ENCODE measurements around the gene EZH2. TPM values are rescaled to one million over a fixed set of nuclear protein-coding genes. Genes with fewer than 3 reads are reported as not detected.

The EZH2 gene
- total RNA-seq, 1 experiment from 2014 or later = 48.1 TPM

GRCh38 chr7:148911626-148912025 is 27.5 kb upstream of the EZH2 start:
- Mint-ChIP-seq H3K27ac (ENCODE audit: low read depth, unreplicated experiment) (no peak overlapping the region), H3K4me1 (ENCODE audit: insufficient read depth, unreplicated experiment) (peaks cover 10% of the 10 kb centered on the region), H3K9me3 (ENCODE audit: unreplicated experiment) (no peaks in the 10 kb centered on the region), H3K36me3 (ENCODE audit: insufficient read depth, unreplicated experiment) (no peaks in the 10 kb centered on the region), H3K4me3 (ENCODE audit: unreplicated experiment) (no peak overlapping the region), H3K27me3 (ENCODE audit: insufficient read depth, unreplicated experiment) (peaks cover 15% of the 10 kb centered on the region)
- BruUV-seq (replicated peaks) = no TSS peak
- POLR2A ChIA-PET = interaction anchor here (0.8 kb wide), 1 partner anchor 29 kb away, joined by 3 read pairs; no protein-coding TSS in a partner anchor
- no peak for DNase-seq (ENCODE audit: unreplicated experiment)
- TF ChIP-seq CTCF (IDR thresholded peaks at IDR 0.05; ENCODE audit: unreplicated experiment) = no peak
- CTCF ChIA-PET = interaction anchor here (0.6 to 2.0 kb wide), 3 partner anchors 30 to 289 kb away, joined by 3 to 7 read pairs (median 5); no protein-coding TSS in a partner anchor
- intact Hi-C loops (cut with micrococcal nuclease) = loop anchor here (10.0 kb wide), 1 partner anchor 593 kb away; no protein-coding TSS in a partner anchor

GRCh38 chr7:148909568-148909967 is 25.5 kb upstream of the EZH2 start:
- no peaks in the 10 kb centered on the region for H3K36me3 Mint-ChIP-seq (ENCODE audit: insufficient read depth, unreplicated experiment)
- H3K9me3 Mint-ChIP-seq (ENCODE audit: unreplicated experiment) = no peaks in the 10 kb centered on the region
- intact Hi-C loops (cut with micrococcal nuclease) = no loop called here
- no peak overlapping the region for H3K27ac Mint-ChIP-seq (ENCODE audit: low read depth, unreplicated experiment)
- peaks cover 7% of the 10 kb centered on the region for H3K4me1 Mint-ChIP-seq (ENCODE audit: insufficient read depth, unreplicated experiment)
- TF ChIP-seq CTCF (IDR thresholded peaks at IDR 0.05; ENCODE audit: unreplicated experiment) = no peak
- CTCF ChIA-PET = interaction anchor here (1.2 to 1.8 kb wide), 2 partner anchors 23 to 51 kb away, joined by 3 to 5 read pairs; no protein-coding TSS in a partner anchor
- H3K4me3 Mint-ChIP-seq (ENCODE audit: unreplicated experiment) = no peak overlapping the region
- H3K27me3 Mint-ChIP-seq (ENCODE audit: insufficient read depth, unreplicated experiment) = peaks cover 15% of the 10 kb centered on the region
- DNase-seq (ENCODE audit: unreplicated experiment) = no peak
- BruUV-seq (replicated peaks) = no TSS peak
- POLR2A ChIA-PET = interaction anchor here (0.9 kb wide), 1 partner anchor 16 kb away, joined by 3 read pairs; no protein-coding TSS in a partner anchor

GRCh38 chr7:148906707-148907498 is 22.8 kb upstream of the EZH2 start:
- Mint-ChIP-seq H3K27me3 (ENCODE audit: insufficient read depth, unreplicated experiment) (peaks cover 15% of the 10 kb centered on the region), H3K4me1 (ENCODE audit: insufficient read depth, unreplicated experiment) (no peaks in the 10 kb centered on the region), H3K9me3 (ENCODE audit: unreplicated experiment) (no peaks in the 10 kb centered on the region), H3K27ac (ENCODE audit: low read depth, unreplicated experiment) (no peak overlapping the region), H3K36me3 (ENCODE audit: insufficient read depth, unreplicated experiment) (no peaks in the 10 kb centered on the region), H3K4me3 (ENCODE audit: unreplicated experiment) (no peak overlapping the region)
- BruUV-seq (replicated peaks) = no TSS peak
- TF ChIP-seq CTCF (IDR thresholded peaks at IDR 0.05; ENCODE audit: unreplicated experiment) = no peak
- ChIA-PET POLR2A (no interaction called here), CTCF (no interaction called here)
- intact Hi-C loops (cut with micrococcal nuclease) = no loop called here
- no peak for DNase-seq (ENCODE audit: unreplicated experiment)

- intact Hi-C loops (cut with micrococcal nuclease) = no loop called here
- H3K27ac Mint-ChIP-seq (ENCODE audit: low read depth, unreplicated experiment) = no peak overlapping the region
- no peaks in the 10 kb centered on the region for H3K9me3 Mint-ChIP-seq (ENCODE audit: unreplicated experiment)
These were observed 21.1 kb upstream of the EZH2 start for GRCh38 chr7:148905093-148905666.

More at GRCh38 chr7:148905093-148905666, 21.1 kb upstream of the EZH2 start:
- H3K4me1 Mint-ChIP-seq (ENCODE audit: insufficient read depth, unreplicated experiment) = peaks cover 6% of the 10 kb centered on the region
- H3K36me3 Mint-ChIP-seq (ENCODE audit: insufficient read depth, unreplicated experiment) = no peaks in the 10 kb centered on the region
- H3K27me3 Mint-ChIP-seq (ENCODE audit: insufficient read depth, unreplicated experiment) = peaks cover 15% of the 10 kb centered on the region
- ChIA-PET POLR2A (interaction anchor here (0.9 to 1.5 kb wide), 4 partner anchors 9 to 36 kb away, joined by 3 to 5 read pairs (median 4); no protein-coding TSS in a partner anchor), CTCF (interaction anchor here (0.5 to 0.9 kb wide), 2 partner anchors 11 to 28 kb away, joined by 3 read pairs; no protein-coding TSS in a partner anchor)
- BruUV-seq (replicated peaks) = no TSS peak
- TF ChIP-seq CTCF (IDR thresholded peaks at IDR 0.05; ENCODE audit: unreplicated experiment) = no peak
- no peak overlapping the region for H3K4me3 Mint-ChIP-seq (ENCODE audit: unreplicated experiment)
- no peak for DNase-seq (ENCODE audit: unreplicated experiment)

All from MCF 10A (cell line).